Measurements from ENCODE around the gene NAT8L.
"Not testable (repeated sequence)": the region's sequence is repeated elsewhere in the genome, so short reads cannot be mapped to it uniquely, and the experiment has no call there.

Gene NAT8L

GRCh38 chr4:2059046-2059725 lies at the start of gene NAT8L:
Gene NAT8L, plus strand, starts transcription at chr4:2059327. Its CDS starts 185 bp downstream, at chr4:2059512.
- no peak for DNase-seq (ENCODE audit: low read depth)

- DNase-seq (ENCODE audit: low read depth): no peak
Measured at GRCh38 chr4:2009651-2010233, 49.4 kb upstream of the NAT8L start.

GRCh38 chr4:2011583-2011982 lies 47.5 kb upstream of the NAT8L start:
- no peak for DNase-seq (ENCODE audit: low read depth)

GRCh38 chr4:2015008-2015407 lies 44.1 kb upstream of the NAT8L start:
- DNase-seq (ENCODE audit: low read depth): no peak

- not testable (repeated sequence) for DNase-seq (ENCODE audit: low read depth)
Measured at GRCh38 chr4:2021358-2022018, 37.6 kb upstream of the NAT8L start.

GRCh38 chr4:2024683-2025082 lies 34.4 kb upstream of the NAT8L start:
- DNase-seq (ENCODE audit: low read depth): no peak

- no peak for DNase-seq (ENCODE audit: low read depth)
Measured at GRCh38 chr4:2025817-2026216, 33.3 kb upstream of the NAT8L start.

GRCh38 chr4:2027120-2027519 lies 32.0 kb upstream of the NAT8L start:
- not testable (repeated sequence) for DNase-seq (ENCODE audit: low read depth)

GRCh38 chr4:2031161-2031560 lies 28.0 kb upstream of the NAT8L start:
- not testable (repeated sequence) for DNase-seq (ENCODE audit: low read depth)

GRCh38 chr4:2036327-2036726 lies 22.8 kb upstream of the NAT8L start:
- no peak for DNase-seq (ENCODE audit: low read depth)

- DNase-seq (ENCODE audit: low read depth): no peak
Measured at GRCh38 chr4:2036866-2037265, 22.3 kb upstream of the NAT8L start.

- DNase-seq (ENCODE audit: low read depth): no peak
Measured at GRCh38 chr4:2040391-2041238, 18.5 kb upstream of the NAT8L start.

- peak; percentile 14 for DNase-seq (ENCODE audit: low read depth)
Measured at GRCh38 chr4:2041239-2042130, 17.6 kb upstream of the NAT8L start.

- no peak for DNase-seq (ENCODE audit: low read depth)
Measured at GRCh38 chr4:2042204-2042946, 16.8 kb upstream of the NAT8L start.

- DNase-seq (ENCODE audit: low read depth): no peak
Measured at GRCh38 chr4:2042947-2043395, 16.2 kb upstream of the NAT8L start.

- DNase-seq (ENCODE audit: low read depth): no peak
Measured at GRCh38 chr4:2043396-2044118, 15.6 kb upstream of the NAT8L start.

- no peak for DNase-seq (ENCODE audit: low read depth)
Measured at GRCh38 chr4:2044119-2044485, 15.0 kb upstream of the NAT8L start.

GRCh38 chr4:2044542-2045517 lies 14.3 kb upstream of the NAT8L start:
- DNase-seq (ENCODE audit: low read depth): no peak

- DNase-seq (ENCODE audit: low read depth): no peak
Measured at GRCh38 chr4:2045518-2045951, 13.6 kb upstream of the NAT8L start.
